GM21381 (cell line): Measurements from ENCODE around the gene GHR.

Experiments
- ATAC-seq: cut with Tn5 transposase; IDR thresholded peaks from one replicate; pipeline ENCODE4 v1.9.1; 2021; ENCODE audit warnings: mild to moderate bottlenecking, moderate library complexity; ENCODE audit not compliant: unreplicated experiment

GHR gene

DNA sequence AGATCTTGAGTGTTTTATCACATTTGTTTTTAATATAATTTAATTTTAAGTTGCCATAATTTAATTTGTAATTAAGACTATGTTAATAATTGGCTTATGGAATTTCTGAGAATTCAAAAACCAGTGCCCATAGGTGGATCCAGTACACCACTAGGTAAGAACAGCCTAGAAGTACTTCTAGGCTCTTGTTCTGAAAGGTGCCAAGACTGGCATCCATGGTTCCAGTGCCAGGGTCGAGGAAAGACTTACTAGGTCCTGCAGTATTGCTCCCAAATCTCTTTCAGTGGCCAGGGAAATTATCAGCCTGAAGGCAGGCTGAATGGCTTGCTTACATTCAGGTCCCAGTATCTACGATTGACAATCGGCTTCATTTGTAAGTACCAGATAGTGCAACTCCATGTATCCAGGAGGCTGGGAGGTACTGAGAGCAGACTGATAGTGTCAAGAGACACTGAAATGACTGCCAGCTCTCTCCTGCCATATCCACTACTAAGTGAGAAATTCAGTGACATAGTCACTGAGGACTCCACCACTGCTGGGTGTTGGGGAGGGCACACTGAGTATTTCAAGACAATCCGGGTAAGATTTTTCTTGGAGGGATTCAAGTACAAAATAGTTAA, 174.2 kb downstream of the GHR start:
- ATAC-seq, result no peak

DNA sequence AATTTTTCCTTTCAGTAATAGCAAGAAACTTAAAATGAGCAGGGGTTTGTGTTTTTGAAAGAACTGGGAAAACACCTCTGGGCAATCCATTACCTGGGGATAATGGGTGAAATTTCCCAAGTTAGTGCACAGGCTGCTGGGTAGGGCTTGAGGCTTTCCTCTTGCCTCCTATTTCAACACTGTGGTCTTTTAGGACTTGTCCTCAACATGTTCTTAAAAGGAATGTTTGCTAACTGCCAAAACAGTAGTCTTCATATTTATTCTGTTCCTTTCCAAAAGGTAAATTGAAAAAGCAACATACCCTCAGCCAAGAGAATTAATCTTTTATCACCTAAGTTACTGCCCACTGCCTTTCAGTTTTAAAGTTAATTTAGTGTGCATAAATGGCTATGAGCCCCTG, 175.1 kb downstream of the GHR start:
- no peak for ATAC-seq

- ATAC-seq, result no peak
Observed at GRCh38 chr5:42599106-42599505, 175.9 kb downstream of the GHR start.

DNA sequence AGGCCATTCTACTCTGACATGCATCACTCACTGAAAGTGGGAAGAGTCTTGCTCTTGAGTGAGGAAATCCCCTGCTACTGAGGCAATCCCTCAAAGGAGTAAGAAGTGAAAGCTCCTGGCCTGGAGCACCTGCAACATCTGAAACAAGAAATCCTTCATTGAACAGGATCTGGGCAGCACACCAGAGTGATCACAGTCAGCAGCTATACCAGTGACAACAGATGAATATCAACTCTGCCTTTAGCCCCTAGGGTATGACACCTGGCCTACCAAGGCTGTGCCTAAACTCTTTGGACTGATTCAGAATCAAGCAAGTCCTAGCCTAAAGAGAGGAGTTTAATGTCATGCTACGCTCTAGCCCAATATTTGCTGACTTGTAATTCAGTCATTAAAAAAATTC, 177.2 kb downstream of the GHR start:
- no peak for ATAC-seq

GRCh38 chr5:42604171-42604711, 181.0 kb downstream of the GHR start:
- ATAC-seq, result no peak

GRCh38 chr5:42605490-42605889, 182.3 kb downstream of the GHR start:
- no peak for ATAC-seq

- ATAC-seq, result no peak
Observed at GRCh38 chr5:42606464-42606869, 183.2 kb downstream of the GHR start.

GRCh38 chr5:42611437-42611836, 188.2 kb downstream of the GHR start:
- ATAC-seq, result no peak

DNA sequence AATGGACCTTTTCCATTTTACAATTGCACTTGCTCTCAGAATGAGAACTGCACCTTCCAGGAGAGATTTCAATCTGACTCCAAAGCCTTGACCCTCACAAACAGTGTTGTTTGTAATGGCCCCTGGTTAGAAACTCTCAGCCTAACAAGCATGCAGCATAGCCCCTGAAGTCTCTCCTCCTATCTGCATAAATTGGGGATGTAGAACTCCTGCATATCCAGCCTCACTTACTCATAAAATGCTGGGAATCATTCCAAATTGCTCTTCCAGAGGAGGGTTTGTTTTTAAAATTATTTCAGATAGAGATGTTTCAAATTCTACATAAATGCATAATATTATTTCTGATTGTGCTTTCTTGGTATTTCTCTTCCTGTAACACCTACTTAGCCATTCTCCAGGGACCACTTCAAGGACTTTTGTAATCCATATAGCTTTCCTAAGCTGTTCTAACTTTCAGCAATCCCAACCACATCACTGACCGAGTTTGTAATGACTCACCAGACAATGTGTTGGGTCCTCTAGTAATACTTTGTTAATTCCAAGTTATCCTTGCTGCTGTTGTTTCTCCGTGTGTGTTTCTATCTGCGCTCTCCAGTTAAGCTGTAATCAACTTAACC, 189.6 kb downstream of the GHR start:
- ATAC-seq, result no peak

- ATAC-seq, result no peak
Observed at GRCh38 chr5:42614509-42614908, 191.3 kb downstream of the GHR start.

GRCh38 chr5:42620579-42621216, 197.5 kb downstream of the GHR start:
- ATAC-seq, result no peak

DNA sequence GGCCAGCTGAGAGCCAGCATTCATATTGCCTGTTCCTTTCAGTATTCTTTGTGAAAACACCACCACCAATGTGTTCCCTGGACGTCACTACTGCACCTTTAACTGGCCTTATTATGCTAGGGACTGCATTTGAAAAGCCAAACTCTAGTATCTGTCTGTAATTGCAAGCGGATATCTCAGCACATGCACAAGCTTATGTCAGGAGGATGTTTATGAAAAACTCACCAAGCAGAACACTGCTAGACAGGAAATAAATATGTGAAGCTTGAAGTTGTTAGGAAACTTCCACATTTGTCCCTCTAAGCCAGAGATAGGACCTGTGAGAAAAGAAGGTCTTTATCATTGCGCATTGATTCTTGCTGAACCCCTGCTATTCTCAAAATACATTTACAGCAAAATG, 198.0 kb downstream of the GHR start:
- ATAC-seq, result no peak

GRCh38 chr5:42621662-42622061, 198.4 kb downstream of the GHR start:
- ATAC-seq, result no peak

- ATAC-seq, result no peak
Observed at GRCh38 chr5:42624912-42625311, 201.7 kb downstream of the GHR start.

- no peak for ATAC-seq
Observed at GRCh38 chr5:42626462-42626861, 203.2 kb downstream of the GHR start.

DNA sequence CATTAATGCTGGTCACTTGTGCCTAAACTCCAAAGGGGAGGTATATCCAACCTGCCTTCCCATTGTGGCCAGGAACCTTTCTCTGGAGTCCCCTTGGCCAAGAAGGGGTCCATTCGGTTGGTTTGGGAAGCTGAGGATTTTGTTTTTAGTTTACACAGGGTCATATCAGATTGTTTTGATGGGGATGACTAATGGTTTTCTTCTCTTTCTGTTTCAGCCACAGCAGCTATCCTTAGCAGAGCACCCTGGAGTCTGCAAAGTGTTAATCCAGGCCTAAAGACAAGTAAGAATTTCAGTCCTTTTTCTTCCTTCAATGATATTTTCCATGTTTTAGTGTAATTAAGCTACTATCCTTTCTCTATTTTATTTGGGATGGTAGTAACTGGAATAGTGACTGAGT, 205.6 kb downstream of the GHR start:
- no peak for ATAC-seq

- ATAC-seq, result no peak
Observed at GRCh38 chr5:42629284-42629683, 206.0 kb downstream of the GHR start.

DNA sequence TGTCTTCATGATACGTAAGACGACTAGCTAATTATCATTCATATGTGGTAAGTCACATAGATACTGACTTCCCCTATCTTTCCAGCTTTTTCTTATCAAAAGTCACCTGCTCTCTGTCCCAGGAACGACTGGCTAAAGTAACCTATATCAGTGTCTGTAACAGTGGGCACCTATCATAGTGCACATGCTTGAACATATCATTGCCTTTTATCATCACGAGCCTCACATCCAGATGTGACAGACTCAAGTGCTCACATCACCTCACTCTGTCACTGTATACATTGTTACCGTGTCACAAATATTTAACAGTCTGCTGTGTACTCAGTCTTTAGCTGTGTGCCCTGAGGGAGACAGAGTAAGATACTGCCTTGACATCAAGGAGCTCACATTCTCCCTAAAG, 208.0 kb downstream of the GHR start:
- ATAC-seq, result no peak

GRCh38 chr5:42632354-42632900, 209.2 kb downstream of the GHR start:
- ATAC-seq, result no peak

- no peak for ATAC-seq
Observed at GRCh38 chr5:42634575-42634974, 211.3 kb downstream of the GHR start.

- no peak for ATAC-seq
Observed at GRCh38 chr5:42636425-42636824, 213.2 kb downstream of the GHR start.

- no peak for ATAC-seq
Observed at GRCh38 chr5:42636946-42637345, 213.7 kb downstream of the GHR start.
